ENCODE data around the gene ZNF320.

The ZNF320 gene

GRCh38 chr19:52856540-52857377 is 40.7 kb downstream of the ZNF320 start:
- peak overlapping the region; percentile 75 for H3K4me3 ChIP-seq (ENCODE audit: low read depth, low read length)
